ENCODE measurements around the gene MAD1L1.

Gene MAD1L1

DNA sequence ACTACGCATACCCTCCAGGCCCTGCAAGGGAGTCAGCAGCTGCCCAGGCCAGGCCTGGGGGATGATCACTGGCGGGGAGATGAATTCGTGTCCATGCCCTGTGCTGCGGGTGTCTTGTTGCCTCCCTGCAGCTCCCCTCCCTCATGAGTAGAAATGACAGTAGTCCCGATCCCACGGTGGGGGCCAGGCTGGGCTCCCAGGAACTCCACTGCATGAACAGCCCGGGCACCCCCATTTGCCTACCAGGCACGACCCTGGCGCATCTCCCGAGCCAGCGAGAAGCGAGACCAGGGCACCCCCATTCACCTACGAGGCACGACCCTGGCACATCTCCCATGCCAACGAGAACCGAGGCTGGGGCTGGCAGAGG is 316.2 kb downstream of the MAD1L1 start:
- H3K9ac ChIP-seq (ENCODE audit: low read depth, low read length), result no peak overlapping the region
- no peak overlapping the region for H3K27ac ChIP-seq (ENCODE audit: low read length)
- H3K4me3 ChIP-seq (ENCODE audit: low read depth in 1 of 2, low read length in 2 of 2), result no peak overlapping the region
- H3K36me3 ChIP-seq (ENCODE audit: insufficient read depth, low read length), result peaks cover 46% of the 10 kb centered on the region; the same call in 1 of the 2 replicates
- ATAC-seq (ENCODE audit: insufficient read depth, low read depth) (no peak), DNase-seq (no peak)
- H2AFZ ChIP-seq (ENCODE audit: low read depth, low read length), result no peak overlapping the region
- no peak overlapping the region for H3K4me2 ChIP-seq (ENCODE audit: insufficient read depth, low read length)
- H3K79me2 ChIP-seq (ENCODE audit: insufficient read depth, low read length), result peaks cover 43% of the 10 kb centered on the region
- H3K27me3 ChIP-seq (ENCODE audit: insufficient read depth, low read length, poor library complexity), result no peaks in the 10 kb centered on the region
- peaks cover 27% of the 10 kb centered on the region for H3K4me1 ChIP-seq (ENCODE audit: insufficient read depth, low read length)
- H3K9me3 ChIP-seq (ENCODE audit: insufficient read depth, low read length, severe bottlenecking), result no peaks in the 10 kb centered on the region
- no peak for TF ChIP-seq EZH2 (IDR thresholded peaks at IDR 0.05; ENCODE audit: borderline replicate concordance, low read depth, low read length, severe bottlenecking)
- TF ChIP-seq, protein P1, sequence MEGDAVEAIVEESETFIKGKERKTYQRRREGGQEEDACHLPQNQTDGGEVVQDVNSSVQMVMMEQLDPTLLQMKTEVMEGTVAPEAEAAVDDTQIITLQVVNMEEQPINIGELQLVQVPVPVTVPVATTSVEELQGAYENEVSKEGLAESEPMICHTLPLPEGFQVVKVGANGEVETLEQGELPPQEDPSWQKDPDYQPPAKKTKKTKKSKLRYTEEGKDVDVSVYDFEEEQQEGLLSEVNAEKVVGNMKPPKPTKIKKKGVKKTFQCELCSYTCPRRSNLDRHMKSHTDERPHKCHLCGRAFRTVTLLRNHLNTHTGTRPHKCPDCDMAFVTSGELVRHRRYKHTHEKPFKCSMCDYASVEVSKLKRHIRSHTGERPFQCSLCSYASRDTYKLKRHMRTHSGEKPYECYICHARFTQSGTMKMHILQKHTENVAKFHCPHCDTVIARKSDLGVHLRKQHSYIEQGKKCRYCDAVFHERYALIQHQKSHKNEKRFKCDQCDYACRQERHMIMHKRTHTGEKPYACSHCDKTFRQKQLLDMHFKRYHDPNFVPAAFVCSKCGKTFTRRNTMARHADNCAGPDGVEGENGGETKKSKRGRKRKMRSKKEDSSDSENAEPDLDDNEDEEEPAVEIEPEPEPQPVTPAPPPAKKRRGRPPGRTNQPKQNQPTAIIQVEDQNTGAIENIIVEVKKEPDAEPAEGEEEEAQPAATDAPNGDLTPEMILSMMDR (IDR thresholded peaks at IDR 0.05; ENCODE audit: borderline replicate concordance, extremely low read depth, low read length, poor library complexity, severe bottlenecking), result no peak
- peaks cover 82% of the 10 kb centered on the region for H4K20me1 ChIP-seq (ENCODE audit: insufficient read depth, low read length)

DNA sequence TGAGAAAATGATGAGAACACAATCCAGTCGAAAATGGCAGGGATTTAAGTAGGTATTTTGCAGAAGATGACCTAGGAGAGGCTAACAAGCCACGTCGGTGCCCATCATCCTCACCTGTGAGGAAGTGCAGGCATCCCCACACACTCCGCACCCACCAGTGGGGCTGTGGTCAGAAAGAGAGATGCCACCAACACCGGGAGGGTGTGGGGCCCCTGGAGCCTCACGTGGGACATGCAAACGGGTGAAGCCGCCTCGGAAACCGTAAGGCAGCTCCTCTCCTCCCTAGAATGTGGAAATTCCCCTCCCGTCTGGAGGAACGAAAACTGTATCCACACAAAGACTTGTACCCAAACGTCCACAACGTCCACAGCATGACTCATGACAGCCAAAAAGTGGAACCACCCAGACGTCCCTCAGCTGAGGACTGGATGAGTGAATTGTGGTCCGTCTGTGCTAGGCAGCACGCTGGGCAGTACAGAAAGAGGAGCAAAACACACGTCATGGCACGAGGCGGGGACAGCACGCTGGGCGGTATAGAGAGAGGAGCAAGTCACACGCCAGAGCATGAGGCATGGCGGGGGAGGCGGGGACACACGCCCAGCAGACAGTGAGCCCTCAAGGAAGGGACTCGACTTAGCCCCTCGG is 316.7 kb downstream of the MAD1L1 start:
- Histone ChIP-seq H2AFZ (ENCODE audit: low read depth, low read length) (no peak overlapping the region), H3K79me2 (ENCODE audit: insufficient read depth, low read length) (peaks cover 43% of the 10 kb centered on the region), H3K36me3 (ENCODE audit: insufficient read depth, low read length) (peaks cover 46% of the 10 kb centered on the region; the same call in 1 of the 2 replicates), H3K9ac (ENCODE audit: low read depth, low read length) (no peak overlapping the region), H3K27ac (ENCODE audit: low read length) (no peak overlapping the region), H3K4me1 (ENCODE audit: insufficient read depth, low read length) (peaks cover 23% of the 10 kb centered on the region), H3K4me2 (ENCODE audit: insufficient read depth, low read length) (no peak overlapping the region), H4K20me1 (ENCODE audit: insufficient read depth, low read length) (peaks cover 87% of the 10 kb centered on the region), H3K27me3 (ENCODE audit: insufficient read depth, low read length, poor library complexity) (no peaks in the 10 kb centered on the region), H3K9me3 (ENCODE audit: insufficient read depth, low read length, severe bottlenecking) (no peaks in the 10 kb centered on the region), H3K4me3 (ENCODE audit: low read depth in 1 of 2, low read length in 2 of 2) (no peak overlapping the region)
- no peak for TF ChIP-seq EZH2 (IDR thresholded peaks at IDR 0.05; ENCODE audit: borderline replicate concordance, low read depth, low read length, severe bottlenecking)
- TF ChIP-seq, protein P1 (IDR thresholded peaks at IDR 0.05; ENCODE audit: borderline replicate concordance, extremely low read depth, low read length, poor library complexity, severe bottlenecking), result no peak
- DNase-seq (no peak), ATAC-seq (ENCODE audit: insufficient read depth, low read depth) (no peak)

DNA sequence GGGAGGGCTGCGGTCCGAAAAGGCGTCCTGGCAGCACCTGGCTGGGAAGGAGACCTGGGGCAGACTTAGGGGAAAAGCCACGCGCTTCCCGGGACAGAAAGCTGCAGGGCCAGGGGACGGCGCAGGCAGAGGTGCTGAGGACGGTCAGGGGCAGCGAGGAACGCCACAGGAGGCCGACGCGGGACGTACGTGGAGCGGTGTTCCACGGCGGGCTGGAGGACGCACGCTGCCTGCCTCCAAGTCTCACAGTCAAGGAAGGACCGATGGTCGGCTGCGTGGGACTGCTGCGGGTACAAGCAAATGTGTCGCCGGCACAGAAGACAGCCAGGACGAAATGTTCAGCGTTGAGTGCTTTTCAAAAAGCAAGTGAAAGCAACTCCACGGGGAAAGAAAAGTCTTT is 317.4 kb downstream of the MAD1L1 start:
- no peak overlapping the region for H3K4me3 ChIP-seq (ENCODE audit: low read depth in 1 of 2, low read length in 2 of 2)
- H2AFZ ChIP-seq (ENCODE audit: low read depth, low read length), result no peak overlapping the region
- H3K4me2 ChIP-seq (ENCODE audit: insufficient read depth, low read length), result no peak overlapping the region
- peaks cover 16% of the 10 kb centered on the region for H3K4me1 ChIP-seq (ENCODE audit: insufficient read depth, low read length)
- no peak overlapping the region for H3K27ac ChIP-seq (ENCODE audit: low read length)
- H3K27me3 ChIP-seq (ENCODE audit: insufficient read depth, low read length, poor library complexity), result no peaks in the 10 kb centered on the region
- peaks cover 48% of the 10 kb centered on the region for H3K79me2 ChIP-seq (ENCODE audit: insufficient read depth, low read length)
- H3K36me3 ChIP-seq (ENCODE audit: insufficient read depth, low read length), result peaks cover 46% of the 10 kb centered on the region; the same call in 1 of the 2 replicates
- no peak overlapping the region for H3K9ac ChIP-seq (ENCODE audit: low read depth, low read length)
- no peak for TF ChIP-seq EZH2 (IDR thresholded peaks at IDR 0.05; ENCODE audit: borderline replicate concordance, low read depth, low read length, severe bottlenecking)
- TF ChIP-seq, protein P1 (IDR thresholded peaks at IDR 0.05; ENCODE audit: borderline replicate concordance, extremely low read depth, low read length, poor library complexity, severe bottlenecking), result no peak
- no peak for DNase-seq
- peaks cover 87% of the 10 kb centered on the region for H4K20me1 ChIP-seq (ENCODE audit: insufficient read depth, low read length)
- no peak for ATAC-seq (ENCODE audit: insufficient read depth, low read depth)
- H3K9me3 ChIP-seq (ENCODE audit: insufficient read depth, low read length, severe bottlenecking), result no peaks in the 10 kb centered on the region

Measured in DND-41 (cell line).